GM18870 (cell line): ENCODE results near the gene SNF8.
"Not testable (repeated sequence)": the region's sequence is repeated elsewhere in the genome, so short reads cannot be mapped to it uniquely, and the experiment has no call there.

Experiments used
- ATAC-seq: cut with Tn5 transposase; IDR thresholded peaks from one replicate; pipeline ENCODE4 v1.9.1; 2021; ENCODE audit warnings: moderate library complexity; ENCODE audit not compliant: unreplicated experiment

The SNF8 gene

GRCh38 chr17:48944515-48945260, at the start of gene SNF8:
Gene SNF8 (minus strand): TSS chr17:48944842. CDS start chr17:48944734, 108 bp downstream.
- ATAC-seq, result peak; percentile 58

- no peak for ATAC-seq
Measured at GRCh38 chr17:48993951-48994350, 49.3 kb upstream of the SNF8 start.

- ATAC-seq, result no peak
Measured at GRCh38 chr17:48993305-48993704, 48.7 kb upstream of the SNF8 start.

- ATAC-seq, result no peak
Measured at GRCh38 chr17:48992444-48992843, 47.8 kb upstream of the SNF8 start.

- no peak for ATAC-seq
Measured at GRCh38 chr17:48990882-48991357, 46.3 kb upstream of the SNF8 start.

- ATAC-seq, result no peak
Measured at GRCh38 chr17:48989100-48989499, 44.5 kb upstream of the SNF8 start.

- ATAC-seq, result no peak
Measured at GRCh38 chr17:48985436-48986245, 41.0 kb upstream of the SNF8 start.

GRCh38 chr17:48981927-48982539, 37.4 kb upstream of the SNF8 start:
- ATAC-seq, result no peak

- ATAC-seq, result no peak
Measured at GRCh38 chr17:48973806-48974205, 29.2 kb upstream of the SNF8 start.

- no peak for ATAC-seq
Measured at GRCh38 chr17:48972749-48973097, 28.1 kb upstream of the SNF8 start.

- no peak for ATAC-seq
Measured at GRCh38 chr17:48970865-48971687, 26.4 kb upstream of the SNF8 start.

GRCh38 chr17:48970224-48970623, 25.6 kb upstream of the SNF8 start:
- no peak for ATAC-seq

- no peak for ATAC-seq
Measured at GRCh38 chr17:48961516-48962233, 17.0 kb upstream of the SNF8 start.

GRCh38 chr17:48960834-48961515, 16.3 kb upstream of the SNF8 start:
- no peak for ATAC-seq

- no peak for ATAC-seq
Measured at GRCh38 chr17:48954300-48954755, 9.7 kb upstream of the SNF8 start.

GRCh38 chr17:48952904-48953303, 8.3 kb upstream of the SNF8 start:
- peak; percentile 53 for ATAC-seq

GRCh38 chr17:48951572-48951971, 6.9 kb upstream of the SNF8 start:
- no peak for ATAC-seq

GRCh38 chr17:48945261-48945651, 614 bp upstream of the SNF8 start:
- not testable (repeated sequence) for ATAC-seq

GRCh38 chr17:48933035-48933434, 11.6 kb downstream of the SNF8 start:
- no peak for ATAC-seq
